Measurements from ENCODE around the gene ADAMTS19.
"Not testable (repeated sequence)": the region's sequence is repeated elsewhere in the genome, so short reads cannot be mapped to it uniquely, and the experiment has no call there.

Gene ADAMTS19

DNA sequence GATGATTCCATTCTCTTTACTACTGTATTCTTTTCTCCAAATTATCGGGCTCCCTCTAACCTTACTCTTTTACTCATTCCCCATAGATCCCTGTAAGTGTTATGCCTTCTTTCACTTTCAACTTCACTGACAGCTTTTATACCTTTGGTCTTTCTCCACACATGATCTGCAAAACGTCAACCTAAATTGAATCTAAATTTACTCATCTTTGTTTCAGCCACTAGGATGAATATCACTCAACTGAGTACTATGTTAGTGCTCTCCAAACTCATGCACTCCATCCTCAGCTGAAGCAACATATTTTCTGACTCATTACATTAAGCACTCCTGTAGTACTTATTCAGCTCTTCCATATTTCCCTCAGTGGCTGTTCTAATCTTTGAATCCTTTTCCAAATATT, 133.4 kb downstream of the ADAMTS19 start:
- no peak for DNase-seq

DNA sequence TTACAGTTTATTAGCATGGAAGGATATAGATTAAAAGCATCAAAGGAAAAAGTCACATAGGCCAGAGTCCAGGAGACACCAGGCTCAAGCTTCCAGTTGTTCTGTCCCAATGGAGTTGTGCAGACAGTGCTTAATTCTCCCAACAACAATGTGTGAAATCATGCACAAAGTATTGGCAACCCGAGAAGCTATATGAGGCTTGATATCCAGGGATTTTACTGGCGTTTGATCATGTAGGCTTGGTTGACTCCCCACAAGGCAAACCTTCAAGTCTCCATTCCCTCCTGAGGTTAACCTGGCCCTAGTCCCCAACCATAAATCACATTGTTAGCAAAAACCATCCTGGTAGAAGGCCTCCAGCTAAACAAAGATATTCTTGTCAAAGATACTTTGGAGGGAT, 141.5 kb downstream of the ADAMTS19 start:
- DNase-seq: no peak

DNA sequence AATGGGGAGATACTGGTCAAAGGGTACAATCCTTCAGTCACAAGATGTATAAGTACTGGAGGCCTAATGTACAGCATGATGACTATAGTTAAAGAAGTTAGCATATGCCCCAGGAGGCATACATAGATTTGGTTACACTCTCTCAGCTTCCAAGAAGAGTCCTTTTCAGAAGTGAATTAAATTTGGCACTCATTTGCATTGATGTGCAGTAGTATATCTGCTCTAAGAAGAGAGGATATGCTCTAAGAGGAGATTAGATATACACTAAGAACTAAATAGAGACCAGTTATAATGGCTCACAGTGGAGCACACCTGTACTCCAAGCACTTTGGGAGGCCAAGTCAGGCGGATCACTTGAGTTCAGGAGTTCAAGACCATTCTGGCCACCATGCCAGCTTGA, 148.3 kb downstream of the ADAMTS19 start:
- DNase-seq: no peak

DNA sequence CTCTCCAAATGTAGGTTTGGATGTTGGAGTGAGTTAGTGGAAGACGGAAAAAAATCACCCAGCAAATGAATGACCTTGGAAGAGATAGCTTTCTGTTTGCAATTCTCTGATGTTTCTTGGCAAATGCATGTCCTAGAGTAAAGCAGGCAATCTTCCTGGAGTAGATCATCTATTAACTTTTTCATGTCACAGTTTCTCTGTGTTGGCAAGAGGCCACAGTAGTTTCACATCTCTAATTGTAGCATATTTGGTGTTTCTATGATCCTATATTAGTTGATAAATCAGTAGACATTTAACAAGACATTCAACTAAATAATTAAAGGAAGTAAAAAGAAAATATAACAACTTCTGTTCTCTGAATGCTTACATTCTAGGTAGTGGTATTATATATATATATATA, 149.6 kb downstream of the ADAMTS19 start:
- DNase-seq: no peak

DNA sequence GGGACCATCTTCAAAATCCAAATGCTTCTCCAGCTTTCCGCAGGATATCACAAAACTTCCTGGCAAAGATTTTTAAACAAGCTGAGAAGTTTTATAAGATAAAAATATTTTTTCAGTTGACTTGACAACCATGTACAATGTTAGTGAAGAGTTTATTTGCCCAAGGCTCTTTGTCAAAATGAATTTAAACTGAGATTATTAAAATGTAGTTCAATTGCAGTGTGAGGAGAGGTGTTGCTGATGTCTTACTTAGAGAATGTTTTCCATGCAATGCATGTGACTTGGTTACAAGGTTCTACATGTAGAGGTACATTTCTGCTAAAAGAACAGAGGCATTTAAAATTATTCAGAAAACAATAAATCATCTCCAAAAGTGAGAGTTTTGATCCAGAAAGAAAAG, 156.4 kb downstream of the ADAMTS19 start:
- no peak for DNase-seq

DNA sequence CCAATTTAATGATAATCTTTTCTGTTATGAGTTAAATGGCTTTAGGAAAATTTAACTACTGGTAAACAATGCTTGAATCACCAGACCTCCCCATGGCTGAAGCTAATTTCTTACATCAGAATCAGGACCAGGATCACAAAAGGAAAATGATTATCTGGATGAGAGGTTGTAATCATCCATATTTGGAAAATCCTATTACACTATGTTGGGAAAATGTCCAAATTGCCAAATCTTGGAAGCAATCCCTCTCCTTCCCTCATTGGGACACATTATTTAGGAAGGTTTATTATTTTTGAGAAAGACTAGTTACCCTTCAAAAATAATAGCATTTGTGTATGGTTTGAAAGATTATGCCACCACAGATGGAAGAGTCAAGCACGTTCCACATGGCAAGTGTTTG, 157.1 kb downstream of the ADAMTS19 start:
- no peak for DNase-seq

DNA sequence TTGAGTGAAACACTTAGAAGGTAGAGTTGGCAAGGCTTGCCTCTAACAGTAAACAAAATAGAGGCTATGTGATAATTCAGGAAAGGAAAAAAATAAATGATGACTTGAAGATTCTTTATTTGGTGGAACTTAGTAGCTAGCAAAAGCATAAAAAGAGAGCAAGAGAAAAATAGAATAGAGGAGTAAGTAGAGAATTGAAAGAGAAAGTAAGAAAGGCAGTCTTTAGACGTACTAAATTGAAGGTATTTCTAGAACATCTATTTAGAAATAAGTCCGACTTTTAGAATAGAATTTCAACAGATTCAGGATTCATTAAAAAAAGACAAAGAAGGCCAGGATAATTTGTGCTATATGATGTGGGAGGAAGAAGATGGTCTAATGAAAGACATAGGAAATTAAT, 159.7 kb downstream of the ADAMTS19 start:
- DNase-seq: no peak

DNA sequence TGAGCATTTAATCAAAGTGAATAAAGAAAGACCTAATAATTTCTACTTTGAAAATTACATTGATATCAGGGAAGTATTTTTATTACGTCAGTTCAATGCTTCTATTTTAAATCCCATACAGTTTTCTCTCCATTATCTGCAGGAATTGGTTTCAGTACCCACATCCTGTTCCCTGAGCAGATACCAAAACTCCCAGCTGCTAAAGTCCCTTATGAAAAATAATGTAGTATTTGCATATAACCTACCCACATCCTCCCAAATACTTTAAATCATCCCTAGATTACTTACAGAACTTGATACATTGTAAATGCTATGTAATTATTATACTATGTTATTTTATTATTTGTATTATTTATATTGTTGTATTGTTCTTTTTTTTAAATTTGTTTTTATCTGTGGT, 162.4 kb downstream of the ADAMTS19 start:
- DNase-seq: no peak

DNA sequence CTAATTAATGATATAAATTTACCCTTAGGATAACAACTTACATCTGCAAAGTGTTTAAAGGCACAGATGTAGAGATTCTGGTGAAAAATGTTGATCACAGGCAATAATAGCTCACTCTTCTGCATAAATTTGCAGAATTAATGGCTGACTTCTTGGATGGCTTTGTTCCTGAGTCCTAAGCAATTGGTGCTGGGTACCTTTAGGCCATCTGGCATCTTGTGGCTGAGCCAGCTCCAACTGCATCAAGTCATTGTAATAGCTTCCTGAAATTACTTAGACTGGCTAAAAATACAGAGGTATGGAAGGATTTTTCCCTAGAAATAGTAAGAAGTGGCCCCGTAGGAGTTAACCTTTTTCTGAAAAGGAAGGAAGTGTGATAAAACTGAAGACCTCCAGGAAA, 169.5 kb downstream of the ADAMTS19 start:
- DNase-seq: no peak

DNA sequence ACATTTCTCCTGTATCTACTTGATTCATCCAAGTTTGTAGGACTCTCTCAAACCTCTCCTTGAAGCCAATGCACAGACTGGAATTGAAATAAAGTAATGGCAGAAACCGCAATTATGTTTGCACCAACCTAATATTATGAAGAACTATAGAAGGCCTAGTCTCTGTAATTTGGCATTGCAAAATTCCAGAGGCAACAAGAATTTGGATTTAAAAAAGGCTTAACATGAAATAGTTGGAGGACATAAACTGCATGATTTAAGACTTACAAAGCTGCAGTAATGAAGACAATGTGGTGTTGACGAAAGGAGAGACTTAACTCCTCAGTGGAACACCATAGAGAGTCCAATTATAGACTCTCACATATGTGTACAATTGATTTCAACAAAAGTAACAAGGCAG, 170.0 kb downstream of the ADAMTS19 start:
- no peak for DNase-seq

DNA sequence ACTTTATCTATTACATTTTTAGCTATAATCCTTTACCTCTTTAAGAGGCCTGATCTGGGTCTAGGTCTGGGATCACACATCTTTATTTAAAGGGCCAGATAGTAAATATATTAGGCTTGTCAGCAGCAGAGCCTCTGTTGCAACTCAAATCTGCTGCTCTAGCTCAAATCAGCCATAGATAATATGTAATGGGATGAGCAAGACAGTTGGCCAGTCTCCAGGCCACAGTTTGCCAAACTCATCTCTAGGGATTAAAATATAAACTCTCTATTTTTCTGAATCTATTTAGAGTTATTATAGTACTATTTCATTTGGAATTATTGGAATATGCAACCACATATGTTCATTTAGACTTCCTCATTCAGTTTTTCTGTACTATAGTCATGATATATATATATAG, 171.9 kb downstream of the ADAMTS19 start:
- no peak for DNase-seq

DNA sequence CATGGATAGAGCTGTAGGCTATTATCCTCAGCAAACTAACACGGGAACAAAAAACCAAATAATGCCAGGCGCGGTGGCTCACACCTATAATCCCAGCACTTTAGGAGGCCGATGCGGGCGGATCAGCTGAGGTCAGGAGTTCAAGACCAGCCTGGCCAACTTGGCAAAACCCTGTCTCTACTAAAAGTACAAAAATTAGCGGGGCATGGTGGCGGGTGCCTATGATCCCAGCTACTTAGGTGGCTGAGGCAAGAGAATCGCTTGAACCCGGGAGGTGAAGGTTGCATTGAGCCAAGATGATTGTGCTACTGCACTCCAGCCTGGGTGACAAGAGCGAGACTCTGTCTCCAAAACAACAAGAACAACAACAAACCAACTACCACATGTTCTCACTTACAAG, 177.4 kb downstream of the ADAMTS19 start:
- DNase-seq: not testable (repeated sequence)

DNA sequence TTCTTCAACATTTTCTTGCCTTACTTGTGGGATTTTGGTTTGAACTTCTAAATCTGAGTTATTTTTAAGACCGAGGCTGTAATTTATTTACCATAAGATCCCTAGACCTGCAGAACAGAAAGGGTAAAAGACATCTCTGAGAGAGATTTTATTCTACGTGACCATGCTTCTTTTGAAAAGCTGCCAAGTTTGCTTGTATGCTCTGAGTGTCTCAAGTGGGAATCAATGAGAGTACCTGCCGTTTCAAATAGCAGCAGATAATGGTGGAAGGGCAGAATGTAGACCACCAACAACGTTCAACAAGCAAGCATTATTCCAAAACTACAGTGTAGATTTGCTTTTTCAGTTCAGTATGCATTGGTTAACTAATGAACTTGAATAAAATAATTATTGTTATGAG, 179.2 kb downstream of the ADAMTS19 start:
- no peak for DNase-seq

DNA sequence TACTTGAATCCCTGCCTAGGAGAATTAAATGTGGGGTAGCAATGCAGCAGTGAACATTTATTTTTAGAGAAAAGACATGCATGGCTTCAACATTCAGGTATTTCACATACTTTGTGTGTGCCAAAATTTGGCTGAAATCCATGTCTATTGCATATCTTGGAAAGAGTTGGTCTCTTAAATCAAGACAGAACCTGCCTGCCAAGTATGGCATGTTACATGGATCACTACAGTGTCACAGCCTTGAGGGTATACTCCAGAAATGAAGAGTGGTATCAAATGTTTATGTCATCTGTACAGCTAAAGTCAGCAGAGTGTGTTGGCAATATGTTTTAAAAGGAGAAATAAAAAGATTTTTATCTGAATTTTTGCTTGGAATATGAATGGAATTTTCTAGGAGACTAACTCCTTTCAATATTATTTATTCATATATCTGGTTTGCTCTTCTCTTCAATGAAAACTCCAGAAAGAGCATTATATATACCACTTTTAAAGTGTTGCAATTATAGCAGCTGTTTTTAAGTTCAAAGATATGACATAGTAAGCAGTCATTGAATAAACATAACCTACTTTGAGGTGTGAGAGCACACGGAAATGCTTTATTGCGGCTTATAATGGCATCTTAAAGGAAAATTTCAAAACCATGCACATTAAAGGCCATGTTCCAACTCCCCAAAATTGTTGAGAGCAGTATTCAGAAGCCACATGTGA, 192.4 kb downstream of the ADAMTS19 start:
- DNase-seq: no peak

DNA sequence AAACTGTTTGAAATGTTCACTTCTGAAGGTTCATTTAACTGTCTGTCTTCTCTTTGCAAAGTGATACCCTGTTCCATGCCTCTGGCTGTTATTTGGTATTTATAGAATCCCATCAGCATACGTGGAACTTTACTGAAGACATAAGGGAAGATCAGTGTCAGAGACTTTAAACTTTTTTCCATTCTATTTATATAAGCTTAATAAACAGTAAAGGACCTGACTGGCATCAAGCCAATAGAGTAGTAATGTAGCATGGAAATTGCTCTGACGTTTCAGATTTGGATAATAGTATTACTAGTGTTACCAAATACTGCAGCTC, 192.9 kb downstream of the ADAMTS19 start:
- DNase-seq: no peak

DNA sequence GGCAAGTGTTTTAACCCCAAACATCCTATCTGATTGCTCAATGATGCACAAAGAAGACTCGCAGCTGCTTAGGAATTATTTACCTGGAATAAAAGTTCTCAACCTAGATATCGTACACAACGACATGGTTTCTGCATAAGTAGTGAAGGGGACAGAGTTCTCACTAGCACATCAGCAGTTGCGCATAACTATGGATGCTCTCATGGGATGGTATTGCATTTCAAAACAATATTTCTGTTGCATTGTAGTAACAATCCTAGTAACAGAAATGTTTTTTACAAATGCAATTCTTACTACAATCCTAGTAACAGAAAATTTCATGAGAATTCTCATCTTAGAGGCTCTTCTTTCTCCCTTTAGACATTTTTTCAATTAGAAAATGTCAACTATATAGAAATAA, 193.3 kb downstream of the ADAMTS19 start:
- no peak for DNase-seq

DNA sequence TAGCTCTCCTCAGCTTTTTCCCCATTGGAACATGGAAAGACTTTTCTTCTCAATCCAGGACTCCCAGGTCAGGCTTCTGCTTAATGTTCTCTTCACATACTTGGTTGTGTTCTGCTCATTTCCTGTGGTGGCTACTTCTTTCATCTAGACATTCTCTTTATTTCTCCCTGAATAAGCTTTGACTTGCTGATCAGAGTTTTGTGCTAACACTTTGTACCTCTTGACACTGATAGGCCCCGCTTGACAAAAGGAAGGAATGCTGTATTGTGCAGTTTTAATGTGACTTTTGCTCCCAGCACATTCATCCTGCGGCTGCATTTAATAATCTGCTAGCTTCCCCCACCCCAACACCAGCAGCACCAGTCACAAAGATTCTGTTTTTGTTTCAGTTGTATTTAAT, 196.9 kb downstream of the ADAMTS19 start:
- no peak for DNase-seq

DNA sequence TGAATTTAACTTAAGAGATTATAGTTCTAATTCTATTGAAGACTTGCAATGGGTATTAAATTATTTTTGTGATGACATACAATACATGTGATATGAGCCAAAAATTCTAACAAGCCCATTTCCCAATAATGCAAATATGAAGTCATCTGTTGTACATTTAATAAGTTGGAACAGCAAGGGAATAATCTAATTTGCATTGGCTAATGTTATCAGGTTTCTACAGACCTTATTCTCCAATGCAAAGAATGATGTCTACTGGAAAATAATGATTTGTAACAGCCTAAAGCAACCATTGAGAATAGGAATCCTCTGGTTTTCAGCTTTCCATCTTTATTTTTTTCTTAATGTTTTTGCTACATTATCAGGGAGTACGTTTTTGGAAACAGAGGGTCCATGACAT, 198.7 kb downstream of the ADAMTS19 start:
- no peak for DNase-seq

DNA sequence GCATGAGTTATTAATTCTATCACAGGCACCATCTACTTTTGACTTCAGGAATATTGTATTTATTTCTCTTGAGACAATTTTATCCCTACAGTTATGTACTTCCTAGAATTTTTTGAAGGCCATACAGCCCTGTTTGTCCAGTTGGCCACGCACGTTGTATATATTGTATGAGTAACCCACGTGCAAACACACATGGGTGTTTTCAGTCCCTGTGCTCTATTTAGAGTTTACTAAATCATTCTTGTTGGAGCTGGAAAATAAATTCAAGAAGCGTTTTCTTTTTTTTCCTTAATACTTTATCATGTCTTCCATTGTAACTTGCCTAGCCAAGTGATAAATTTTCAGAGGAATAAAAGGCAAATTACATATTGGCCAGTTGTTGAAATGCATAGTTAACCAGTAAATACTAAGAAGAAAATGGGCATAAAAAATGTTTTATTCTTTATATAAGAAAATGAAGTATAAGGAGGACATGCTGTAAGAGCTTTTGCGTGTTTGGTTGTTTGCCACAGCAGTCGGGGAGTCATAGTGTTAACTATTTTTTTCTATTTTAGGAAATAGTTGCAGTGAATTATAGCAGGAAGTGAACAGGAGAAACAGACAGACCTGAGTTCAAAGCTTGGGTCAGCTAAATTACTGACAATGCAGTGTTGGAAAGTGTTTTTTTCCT, 201.4 kb downstream of the ADAMTS19 start:
- no peak for DNase-seq

DNA sequence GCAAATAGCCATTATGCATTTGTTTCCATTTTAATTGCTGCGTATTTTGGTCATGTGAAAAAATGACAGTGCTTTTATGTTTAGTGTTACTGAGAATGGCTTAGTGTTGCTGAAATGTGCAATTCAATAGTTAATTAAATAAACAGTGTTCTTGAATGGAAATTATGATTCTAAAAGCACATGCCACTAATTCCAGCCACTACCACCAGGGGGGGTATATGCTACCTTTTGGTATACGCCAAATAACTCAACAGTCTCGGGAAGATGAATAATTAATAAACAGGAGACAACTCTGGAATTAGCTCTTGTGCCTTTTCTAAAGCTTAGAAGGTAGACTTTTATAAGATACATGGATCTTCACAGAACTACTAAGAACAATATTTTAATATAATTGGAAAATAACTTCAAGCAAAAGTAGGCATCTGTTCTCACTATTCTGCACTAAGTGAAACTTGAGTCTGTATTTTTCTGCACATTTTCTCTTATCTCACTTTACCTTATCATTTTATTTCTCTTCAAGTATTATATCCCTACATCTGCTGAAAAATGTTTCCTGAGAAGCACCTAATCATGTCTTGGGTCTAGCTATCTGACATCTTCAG, 204.3 kb downstream of the ADAMTS19 start:
- DNase-seq: no peak

DNA sequence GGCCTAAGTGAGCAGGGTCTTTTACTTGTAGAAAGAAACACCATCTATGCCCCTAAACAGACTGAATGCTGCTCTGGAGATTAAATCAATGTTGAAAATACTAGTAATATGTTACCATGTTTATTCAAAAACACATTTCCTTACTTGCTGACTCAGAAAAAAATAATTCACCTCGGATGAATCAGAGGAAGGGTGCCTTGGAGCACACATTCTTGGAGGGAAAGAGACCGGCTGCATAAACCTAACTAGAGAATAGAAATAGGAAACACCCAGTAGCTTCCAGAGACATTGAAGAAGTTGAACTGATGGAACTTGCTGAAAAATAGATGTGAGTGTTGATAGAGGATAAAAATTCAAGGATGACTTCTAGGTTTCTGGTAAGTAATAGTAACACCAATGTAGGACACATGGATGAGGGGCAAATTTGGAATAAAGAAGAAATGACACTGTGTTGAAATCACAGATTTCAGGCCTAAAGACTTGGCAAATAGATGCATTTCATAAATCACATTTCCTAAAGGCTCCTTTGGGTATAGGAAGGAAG, 210.9 kb downstream of the ADAMTS19 start:
- no peak for DNase-seq

DNA sequence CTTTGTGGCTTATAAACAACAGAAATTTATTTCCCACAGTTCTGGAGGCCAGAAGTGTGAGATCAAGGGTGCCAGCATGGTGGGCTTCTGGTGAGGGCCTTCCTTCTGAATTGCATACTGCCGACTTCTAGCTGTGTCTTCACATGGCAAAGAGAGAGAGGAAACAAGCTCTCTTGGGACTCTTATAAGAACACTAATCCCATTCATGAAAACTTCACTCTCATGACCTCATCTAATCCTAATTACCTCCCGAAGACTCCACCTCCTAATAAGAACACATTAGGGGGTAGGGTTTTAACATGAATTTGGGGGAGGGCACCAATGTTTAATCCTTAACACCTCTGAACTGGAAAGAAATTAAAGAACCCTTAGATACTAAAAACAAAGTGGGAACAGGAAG, 211.9 kb downstream of the ADAMTS19 start:
- DNase-seq: no peak

DNA sequence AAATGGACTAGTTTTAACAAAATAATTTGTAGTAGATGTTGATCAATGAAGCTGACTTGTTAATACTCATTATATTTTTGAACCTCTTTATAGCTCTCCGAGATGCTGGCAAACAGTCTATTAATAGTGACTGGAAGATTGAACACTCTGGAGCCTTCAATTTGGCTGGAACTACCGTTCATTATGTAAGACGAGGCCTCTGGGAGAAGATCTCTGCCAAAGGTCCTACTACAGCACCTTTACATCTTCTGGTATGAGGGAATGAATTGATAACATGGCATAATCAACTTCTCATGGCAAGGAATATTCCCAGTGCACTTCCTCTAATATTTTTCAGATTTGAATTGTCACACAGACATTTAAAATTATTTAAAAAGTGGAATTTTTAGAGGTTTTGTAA, 219.6 kb downstream of the ADAMTS19 start:
- no peak for DNase-seq

DNA sequence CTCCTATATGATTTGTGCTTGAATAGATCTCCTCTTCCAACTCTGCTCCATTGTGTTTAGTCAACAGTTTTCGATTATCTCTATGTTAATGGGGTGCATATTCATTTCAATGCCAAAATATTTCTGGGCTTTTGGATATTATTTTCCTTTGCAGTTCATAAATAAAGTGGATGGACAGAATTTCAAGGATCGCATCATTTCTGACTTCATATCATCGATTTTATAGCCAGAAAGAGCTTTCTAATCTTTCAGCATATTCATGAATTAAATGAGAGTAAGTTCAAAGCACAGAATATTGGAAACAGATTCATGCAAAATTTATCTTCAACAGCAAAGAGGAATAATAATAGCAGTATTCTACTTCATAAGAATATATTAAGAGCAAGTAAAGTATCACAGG, 227.8 kb downstream of the ADAMTS19 start:
- no peak for DNase-seq

DNA sequence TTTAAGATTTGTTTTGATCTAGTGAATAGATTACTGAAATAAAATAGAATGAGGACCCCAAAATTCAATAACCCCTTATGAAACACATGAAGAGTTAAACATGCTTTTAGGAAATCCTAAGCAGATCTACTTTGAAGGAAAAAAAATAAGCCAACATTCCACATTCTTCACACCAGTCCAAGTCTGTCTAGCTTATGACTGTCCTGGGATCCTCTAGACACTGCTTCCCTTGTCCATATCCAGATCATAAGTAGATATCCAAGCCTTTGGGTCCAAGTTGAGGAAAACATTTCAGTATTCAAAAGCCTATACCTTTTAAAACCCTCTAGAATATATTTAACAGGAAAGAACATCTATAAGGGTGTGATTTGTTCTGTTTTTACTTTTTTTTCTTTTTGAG, 228.9 kb downstream of the ADAMTS19 start:
- DNase-seq: no peak
